SU-DHL-6 (cell line): ENCODE data around the gene CYP26A1.

ENCODE experiments used
- EZH2phosphoT487 ChIP-seq: fragments of 200-600 bp; sonication (generic), shearing (Covaris generic); conservative IDR thresholded peaks from 2 replicates; pipeline ENCODE4 v1.6.1; 2018; ENCODE audit warnings: mild to moderate bottlenecking, antibody characterized with exemption, low read length, moderate library complexity, mixed read lengths
- TF ChIP-seq, protein P1 (sequence below): fragments of 200-600 bp; sonication (generic); IDR thresholded peaks from one replicate; pipeline ENCODE4 v1.5.1; 2017; ENCODE audit warnings: antibody characterized with exemption, mild to moderate bottlenecking, low read length, moderate library complexity; ENCODE audit not compliant: insufficient read depth, poor library complexity, severe bottlenecking

DNA sequence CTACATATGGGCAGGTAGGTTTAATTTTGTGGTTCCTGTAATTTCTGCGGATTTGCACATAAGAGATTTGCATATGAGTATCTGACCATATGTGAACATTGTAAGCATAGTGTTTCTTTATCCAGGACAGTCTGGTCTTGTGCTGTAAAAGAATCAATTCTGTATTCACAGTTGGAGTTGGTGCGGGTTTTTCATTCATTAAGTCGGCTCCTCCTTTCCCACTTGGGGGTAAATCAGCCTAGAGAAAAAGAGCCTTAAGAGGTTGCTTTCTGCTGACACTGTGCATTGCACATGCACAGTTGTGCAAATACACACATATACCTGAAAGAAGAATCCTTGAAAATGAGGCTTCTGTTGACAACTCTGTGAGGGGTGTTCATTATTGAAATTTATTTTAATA is 19.2 kb upstream of the CYP26A1 start:
- TF ChIP-seq, protein P1, sequence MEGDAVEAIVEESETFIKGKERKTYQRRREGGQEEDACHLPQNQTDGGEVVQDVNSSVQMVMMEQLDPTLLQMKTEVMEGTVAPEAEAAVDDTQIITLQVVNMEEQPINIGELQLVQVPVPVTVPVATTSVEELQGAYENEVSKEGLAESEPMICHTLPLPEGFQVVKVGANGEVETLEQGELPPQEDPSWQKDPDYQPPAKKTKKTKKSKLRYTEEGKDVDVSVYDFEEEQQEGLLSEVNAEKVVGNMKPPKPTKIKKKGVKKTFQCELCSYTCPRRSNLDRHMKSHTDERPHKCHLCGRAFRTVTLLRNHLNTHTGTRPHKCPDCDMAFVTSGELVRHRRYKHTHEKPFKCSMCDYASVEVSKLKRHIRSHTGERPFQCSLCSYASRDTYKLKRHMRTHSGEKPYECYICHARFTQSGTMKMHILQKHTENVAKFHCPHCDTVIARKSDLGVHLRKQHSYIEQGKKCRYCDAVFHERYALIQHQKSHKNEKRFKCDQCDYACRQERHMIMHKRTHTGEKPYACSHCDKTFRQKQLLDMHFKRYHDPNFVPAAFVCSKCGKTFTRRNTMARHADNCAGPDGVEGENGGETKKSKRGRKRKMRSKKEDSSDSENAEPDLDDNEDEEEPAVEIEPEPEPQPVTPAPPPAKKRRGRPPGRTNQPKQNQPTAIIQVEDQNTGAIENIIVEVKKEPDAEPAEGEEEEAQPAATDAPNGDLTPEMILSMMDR: no peak
- no peak for TF ChIP-seq EZH2phosphoT487
